HepG2 (cell line): Measurements from ENCODE around the gene SPTAN1. TPM values are rescaled to one million over a fixed set of nuclear protein-coding genes. Genes with fewer than 3 reads are reported as not detected.
A peak's percentile ranks its signal among the peaks of the same experiment; 100 is the strongest.

Experiments used
- AHR ChIP-seq: IDR thresholded peaks from 2 replicates; pipeline ENCODE4 v1.6.1; 2018; ENCODE audit warnings: missing genetic modification reagents, missing compliant biosample characterization
- ARID2 ChIP-seq: sonication (generic); formaldehyde crosslinking; IDR thresholded peaks from 2 replicates; pipeline ENCODE4 v1.8.1; 2022; ENCODE audit warnings: mild to moderate bottlenecking, missing genetic modification reagents, borderline replicate concordance
- BCL6 ChIP-seq: IDR thresholded peaks from 2 replicates; pipeline ENCODE4 v1.6.1; 2016; ENCODE audit warnings: missing genetic modification reagents, missing compliant biosample characterization
- BCLAF1 ChIP-seq: fragments of 450-650 bp; IDR thresholded peaks from 2 replicates; pipeline ENCODE4 v1.6.1; 2017; ENCODE audit warnings: mild to moderate bottlenecking
- CEBPG ChIP-seq: IDR thresholded peaks from 2 replicates; pipeline ENCODE4 v1.6.1; 2016
- GFI1 ChIP-seq: sonication (generic); formaldehyde crosslinking; IDR thresholded peaks from 2 replicates; pipeline ENCODE4 v1.5.0; 2020; ENCODE audit warnings: missing genetic modification reagents, mild to moderate bottlenecking, borderline replicate concordance
- GTF3A ChIP-seq: sonication (generic); formaldehyde crosslinking; conservative IDR thresholded peaks from 2 replicates; pipeline ENCODE4 v1.4.0; 2020; ENCODE audit warnings: mild to moderate bottlenecking, missing genetic modification reagents
- KDM1A ChIP-seq: IDR thresholded peaks from 2 replicates; pipeline ENCODE4 v1.6.1; 2016; ENCODE audit warnings: missing compliant biosample characterization
- KDM4B ChIP-seq: sonication (generic); formaldehyde crosslinking; IDR thresholded peaks from 2 replicates; pipeline ENCODE4 v1.4.0; 2020; ENCODE audit warnings: missing genetic modification reagents
- MED13 ChIP-seq: sonication (generic); formaldehyde crosslinking; IDR thresholded peaks from 2 replicates; pipeline ENCODE4 v1.5.0; 2020; ENCODE audit warnings: missing genetic modification reagents
- NFYC ChIP-seq: IDR thresholded peaks from 2 replicates; pipeline ENCODE4 v1.6.1; 2016; ENCODE audit warnings: missing genetic modification reagents, missing compliant biosample characterization
- NR2F2 ChIP-seq: IDR thresholded peaks from 2 replicates; pipeline ENCODE4 v1.6.1; 2012; ENCODE audit warnings: low read depth, inconsistent platforms, borderline replicate concordance
- PPARG ChIP-seq: conservative IDR thresholded peaks from 2 replicates; pipeline ENCODE4 v1.6.1; 2016; ENCODE audit warnings: missing biosample characterization, missing genetic modification reagents
- RNF219 ChIP-seq: sonication (generic); formaldehyde crosslinking; IDR thresholded peaks from 2 replicates; pipeline ENCODE4 v1.5.0; 2020; ENCODE audit warnings: mild to moderate bottlenecking, missing genetic modification reagents
- RXRA ChIP-seq: sonication (generic); formaldehyde crosslinking; IDR thresholded peaks from 2 replicates; pipeline ENCODE4 v1.5.1; 2020; ENCODE audit warnings: missing genetic modification reagents
- SAFB2 ChIP-seq: sonication (generic); formaldehyde crosslinking; IDR thresholded peaks from 2 replicates; pipeline ENCODE4 v1.5.1; 2020; ENCODE audit warnings: missing genetic modification reagents, low read depth, mild to moderate bottlenecking, borderline replicate concordance
- SOX5 ChIP-seq: IDR thresholded peaks from 2 replicates; pipeline ENCODE4 v1.6.1; 2016; ENCODE audit warnings: borderline replicate concordance
- SRY ChIP-seq: sonication (generic); formaldehyde crosslinking; IDR thresholded peaks from 2 replicates; pipeline ENCODE4 v1.8.0; 2022; ENCODE audit warnings: mild to moderate bottlenecking, missing genetic modification reagents
- ZBTB42 ChIP-seq: sonication (generic); formaldehyde crosslinking; IDR thresholded peaks from 2 replicates; pipeline ENCODE4 v1.5.0; 2020; ENCODE audit warnings: mild to moderate bottlenecking, missing genetic modification reagents
- ZFP62 ChIP-seq: sonication (generic); formaldehyde crosslinking; IDR thresholded peaks from 2 replicates; pipeline ENCODE4 v1.4.0; 2020; ENCODE audit warnings: missing genetic modification reagents
- ZNF230 ChIP-seq: sonication (generic); formaldehyde crosslinking; IDR thresholded peaks from 2 replicates; pipeline ENCODE4 v1.4.0; 2020; ENCODE audit warnings: mild to moderate bottlenecking, missing genetic modification reagents
- ZNF501 ChIP-seq: sonication (generic); formaldehyde crosslinking; IDR thresholded peaks from 2 replicates; pipeline ENCODE4 v1.5.1; 2020; ENCODE audit warnings: mild to moderate bottlenecking, moderate library complexity, missing genetic modification reagents
- ZNF589 ChIP-seq: sonication (generic); formaldehyde crosslinking; conservative IDR thresholded peaks from 2 replicates; pipeline ENCODE4 v1.8.0; 2022; ENCODE audit warnings: mild to moderate bottlenecking, moderate library complexity, missing genetic modification reagents
- ZNF777 ChIP-seq: sonication (generic); formaldehyde crosslinking; IDR thresholded peaks from 2 replicates; pipeline ENCODE4 v1.4.0; 2020; ENCODE audit warnings: missing genetic modification reagents
- ZNF883 ChIP-seq: sonication (generic); formaldehyde crosslinking; IDR thresholded peaks from 2 replicates; pipeline ENCODE4 v1.5.1; 2020; ENCODE audit warnings: mild to moderate bottlenecking, missing genetic modification reagents; ENCODE audit errors: not compliant biosample characterization
- polyA plus RNA-seq, 8 experiments: library from polyadenylated mRNA; depleted of rRNA in 3 of 8; stranded (reverse) in 7 of 8; unstranded in 1 of 8; fragments of >200 nt; fragmentation: Illumina TruSeq in 4 of 8; extraction: Trizol in 4 of 8; gene quantifications; 2 replicates each; pipeline versions ENCODE4 v1.2.1 to v1.2.3, GENCODE V29; 2011 to 2016; ENCODE audit warnings: low read depth in 4 of 8, missing spikeins in 1 of 8, mixed read lengths in 1 of 8; ENCODE audit not compliant: insufficient read depth in 1 of 8
- total RNA-seq, 5 experiments: library from RNA; depleted of rRNA; stranded (reverse); fragments of >200 nt; fragmentation: Illumina TruSeq; extraction: Trizol; gene quantifications; 2 replicates each; pipeline ENCODE4 v1.2.3, GENCODE V29; 2016; ENCODE audit warnings: low read depth in 1 of 5

SPTAN1 gene
- total and polyA plus RNA-seq, 2 of the 13 experiments (the other 11 are each of a cell fraction or from before 2014, with no cell fraction given): 106 to 111 TPM

- TF ChIP-seq BCLAF1 (no peak), GTF3A (0 out of 2 replicates have a peak, but pooled peaks have one; percentile 67), ZNF883 (CRISPR knock-in tag) (peak; percentile 46), ARID2 (CRISPR knock-in tag) (no peak), NR2F2 (0 out of 2 replicates have a peak, but pooled peaks have one; percentile 4), GFI1 (CRISPR knock-in tag) (peak; percentile 72; the same call in 1 of the 2 replicates), SRY (CRISPR knock-in tag) (peak; percentile 78; the same call in 1 of the 2 replicates), ZFP62 (CRISPR knock-in tag) (no peak), RNF219 (CRISPR knock-in tag) (no peak; the same call in 1 of the 2 replicates), KDM4B (CRISPR knock-in tag) (peak; percentile 85), ZNF589 (0 out of 2 replicates have a peak, but pooled peaks have one; percentile 50), MED13 (CRISPR knock-in tag) (peak; percentile 60; the same call in 1 of the 2 replicates), ZNF777 (CRISPR knock-in tag) (peak; percentile 78), SOX5 (CRISPR knock-in tag) (peak; percentile 14; the same call in 1 of the 2 replicates), NFYC (CRISPR knock-in tag) (peak; percentile 32; the same call in 1 of the 2 replicates), ZNF501 (CRISPR knock-in tag) (peak; percentile 95), CEBPG (CRISPR knock-in tag) (no peak; the same call in 1 of the 2 replicates), ZNF230 (CRISPR knock-in tag) (peak; percentile 46; the same call in 1 of the 2 replicates), ZBTB42 (CRISPR knock-in tag) (no peak), RXRA (peak; percentile 77; the same call in 1 of the 2 replicates), PPARG (peak; percentile 47), SAFB2 (CRISPR knock-in tag) (peak; percentile 83; the same call in 1 of the 2 replicates), AHR (peak; percentile 58; the same call in 1 of the 2 replicates), BCL6 (no peak; the same call in 1 of the 2 replicates), KDM1A (no peak)
Measured at GRCh38 chr9:128656416-128657343, 104.3 kb downstream of the SPTAN1 start, which contains the start of gene DYNC2I2 (continued).
